ENCODE results near the gene CROCC.
"Not testable (repeated sequence)": the region's sequence is repeated elsewhere in the genome, so short reads cannot be mapped to it uniquely, and the experiment has no call there.

The CROCC gene

DNA sequence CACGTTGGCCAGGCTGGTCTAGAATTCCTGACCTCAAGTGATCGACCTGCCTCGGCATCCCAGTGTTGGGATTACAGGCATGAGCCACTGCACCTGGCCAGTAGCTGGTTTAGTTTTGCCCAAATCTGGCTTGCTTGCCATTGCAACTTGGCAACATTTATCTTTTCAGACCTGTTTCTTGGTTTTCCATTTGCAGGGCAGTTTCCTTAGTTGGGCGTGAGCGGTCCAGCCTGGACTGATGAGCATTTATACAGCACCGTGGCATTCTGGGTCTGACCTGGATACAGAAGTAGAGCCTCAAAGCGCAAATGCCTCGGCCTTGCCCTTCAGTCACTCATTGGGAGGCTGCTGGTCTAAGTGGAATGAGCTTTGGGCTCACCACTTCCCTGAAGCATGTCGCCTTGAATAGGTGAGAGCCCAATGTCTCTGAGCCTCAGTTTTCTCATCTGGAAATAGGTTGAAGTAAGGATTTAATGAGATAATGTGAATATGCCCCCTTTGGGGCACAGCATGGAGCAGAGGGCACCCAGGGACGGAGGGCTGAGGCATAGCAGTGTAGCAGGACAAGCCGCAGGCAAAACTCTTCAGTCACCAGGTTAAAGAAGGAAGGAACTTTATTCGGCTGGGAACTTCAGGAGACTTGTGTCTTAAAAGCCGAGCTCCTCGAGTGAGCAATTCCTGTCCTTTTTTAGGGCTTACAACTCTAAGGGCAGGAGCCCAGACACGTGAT, 2.6 kb upstream of the CROCC start:
- DNase-seq = not testable (repeated sequence)

GRCh38 chr1:16920951-16921350, 780 bp upstream of the CROCC start:
- DNase-seq = no peak

GRCh38 chr1:16922466-16922865, 735 bp downstream of the CROCC start:
- DNase-seq = no peak

DNA sequence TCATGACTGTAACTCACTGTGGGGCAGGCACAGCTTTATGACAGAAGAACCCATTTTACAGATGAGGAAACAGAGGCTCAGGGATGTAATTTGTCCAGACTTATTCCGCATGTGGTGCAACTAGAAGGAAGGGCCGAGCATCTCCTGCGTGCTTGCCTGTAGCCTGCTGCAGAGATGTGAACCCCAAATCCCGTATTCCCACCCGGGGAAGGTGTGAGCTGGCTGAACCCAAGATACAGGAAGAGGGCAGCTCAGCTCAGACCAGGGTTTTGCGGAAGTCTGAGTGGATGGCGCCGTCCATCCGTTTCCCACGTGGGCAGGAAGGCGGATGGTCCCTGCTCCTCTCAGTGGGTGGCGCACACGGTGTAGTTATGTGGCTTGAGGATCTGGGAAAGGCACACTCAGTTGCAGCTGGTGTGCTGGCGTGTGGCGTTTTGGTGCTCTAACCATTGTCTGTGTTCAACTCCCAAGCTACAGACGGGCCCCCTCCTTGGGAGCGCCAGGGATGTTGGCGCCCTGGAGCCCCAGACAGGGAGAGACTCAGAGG, 1.2 kb downstream of the CROCC start:
- no peak for DNase-seq

DNA sequence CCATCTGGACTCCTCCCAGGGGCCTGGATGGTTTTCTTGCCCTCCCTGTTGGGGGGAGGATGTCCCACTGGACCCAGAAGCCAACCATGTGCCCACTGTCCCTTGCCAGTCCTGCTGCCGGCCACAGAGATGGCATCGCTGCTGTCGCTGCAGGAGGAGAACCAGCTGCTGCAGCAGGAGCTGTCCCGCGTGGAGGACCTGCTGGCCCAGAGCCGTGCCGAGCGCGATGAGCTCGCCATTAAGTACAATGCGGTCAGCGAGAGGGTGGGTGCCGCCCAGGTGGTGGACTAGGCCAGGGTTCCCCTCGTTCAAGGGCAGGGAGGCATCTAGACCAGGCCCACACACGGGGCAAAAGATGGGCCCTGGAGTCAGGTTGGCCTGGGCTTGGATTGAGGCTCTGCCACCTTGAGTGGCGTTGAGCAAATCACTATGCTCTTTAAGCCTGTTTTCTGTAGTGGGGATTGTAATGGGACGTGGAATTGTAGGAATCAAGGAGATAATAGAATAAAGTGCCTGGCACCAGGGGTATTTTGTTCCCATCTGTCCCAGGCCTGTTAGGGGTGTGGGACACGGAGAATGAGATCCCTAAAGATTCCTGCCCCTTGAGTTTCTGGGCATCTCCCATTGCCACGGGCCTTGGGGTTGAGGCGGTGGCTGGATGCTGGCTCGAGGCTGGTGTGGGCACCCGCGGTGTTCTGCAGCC, 2.6 kb downstream of the CROCC start:
- no peak for DNase-seq

DNA sequence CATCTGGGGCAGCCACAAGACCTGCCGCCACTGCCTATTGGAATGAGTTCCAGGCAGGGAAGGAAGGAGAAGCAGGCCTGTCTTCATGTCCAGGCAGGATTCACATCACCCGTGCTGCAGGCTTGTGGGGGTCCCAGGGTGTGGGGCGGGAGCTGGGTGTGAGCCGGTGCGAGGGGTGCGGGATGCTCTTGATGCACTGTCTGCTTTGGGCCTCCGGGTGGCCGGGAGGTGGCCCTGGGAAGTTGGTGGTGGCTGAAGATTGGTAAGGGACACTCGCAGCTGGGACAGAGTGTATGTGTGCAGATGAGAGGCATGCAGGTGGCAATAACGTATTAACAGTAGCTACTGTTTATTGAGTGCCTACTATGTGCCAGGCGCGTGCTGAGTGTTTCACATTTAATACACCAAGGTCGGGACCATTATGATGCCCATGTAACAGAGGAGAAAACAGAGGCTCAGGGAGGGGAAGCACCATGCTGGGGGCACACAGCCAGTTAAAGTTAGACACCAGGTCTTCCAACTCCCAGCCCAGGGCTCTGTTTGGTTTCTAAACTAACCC, 3.3 kb downstream of the CROCC start:
- DNase-seq = no peak

GRCh38 chr1:16925635-16926490, 4.1 kb downstream of the CROCC start:
- DNase-seq = no peak

GRCh38 chr1:16926491-16927073, 4.9 kb downstream of the CROCC start:
- DNase-seq = no peak

- no peak for DNase-seq
These were observed 5.5 kb downstream of the CROCC start for GRCh38 chr1:16927256-16927655.

DNA sequence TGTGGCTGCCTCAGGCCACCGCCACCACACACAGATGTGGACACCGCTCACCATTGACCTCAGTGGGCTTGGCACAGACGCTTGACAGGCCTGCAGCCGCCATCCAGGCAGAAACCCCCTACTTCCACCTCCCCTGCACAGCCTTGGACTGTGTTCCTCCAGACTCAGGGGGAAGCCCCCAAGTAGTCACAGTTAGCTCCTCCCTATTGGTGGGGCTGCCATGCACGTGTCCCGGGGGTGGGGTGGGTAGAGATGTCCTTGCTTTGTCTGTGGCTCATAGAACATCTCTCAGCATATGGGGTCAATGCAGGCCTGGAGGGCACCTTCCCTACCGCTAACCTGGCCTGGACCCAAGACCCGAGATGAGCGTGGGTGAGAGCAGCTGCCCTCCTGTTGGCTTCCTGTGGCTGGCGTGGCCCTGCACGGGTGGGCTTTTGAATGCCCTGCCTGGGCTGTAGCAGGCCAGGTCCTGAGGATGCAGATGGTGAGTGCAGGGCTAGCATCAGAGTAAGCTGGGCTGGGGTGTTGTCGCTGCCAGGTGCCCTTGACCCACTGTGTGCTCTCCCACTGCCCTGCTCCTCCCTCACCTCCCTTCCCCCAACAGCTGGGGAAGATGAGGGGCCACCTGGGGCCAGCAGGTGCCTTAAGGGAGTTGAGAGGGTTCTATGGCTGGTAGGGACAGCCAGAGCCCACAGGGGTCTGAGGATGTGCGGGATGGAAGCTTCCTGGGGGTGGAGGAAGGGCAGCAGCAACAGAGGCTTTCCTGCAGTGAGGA, 6.2 kb downstream of the CROCC start:
- no peak for DNase-seq

- not testable (repeated sequence) for DNase-seq
These were observed 7.7 kb downstream of the CROCC start for GRCh38 chr1:16929146-16930041.

- DNase-seq = not testable (repeated sequence)
These were observed 9.6 kb downstream of the CROCC start for GRCh38 chr1:16931206-16931934.

DNA sequence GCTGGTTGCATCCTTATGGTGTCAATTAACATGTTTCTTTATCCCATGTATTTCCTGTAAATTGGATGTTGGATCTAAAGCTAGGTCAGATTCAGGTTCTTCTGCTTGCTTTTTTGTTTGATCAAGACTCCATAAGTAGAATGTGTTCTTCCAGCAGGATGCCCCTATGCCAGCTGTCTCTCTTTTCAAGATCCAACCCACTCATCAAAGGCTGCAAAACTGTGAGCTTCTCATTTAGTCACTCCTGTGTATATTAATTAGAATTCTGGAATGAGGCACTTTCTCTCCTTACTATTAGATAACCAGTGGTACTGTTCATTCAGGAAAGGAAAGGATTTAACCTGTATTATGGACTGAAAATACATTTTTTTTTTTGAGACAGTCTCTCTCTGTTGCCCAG, 12.2 kb downstream of the CROCC start:
- not testable (repeated sequence) for DNase-seq

GRCh38 chr1:16936580-16936979, 14.8 kb downstream of the CROCC start:
- not testable (repeated sequence) for DNase-seq

GRCh38 chr1:16938351-16939321, 16.9 kb downstream of the CROCC start:
- DNase-seq = no peak

DNA sequence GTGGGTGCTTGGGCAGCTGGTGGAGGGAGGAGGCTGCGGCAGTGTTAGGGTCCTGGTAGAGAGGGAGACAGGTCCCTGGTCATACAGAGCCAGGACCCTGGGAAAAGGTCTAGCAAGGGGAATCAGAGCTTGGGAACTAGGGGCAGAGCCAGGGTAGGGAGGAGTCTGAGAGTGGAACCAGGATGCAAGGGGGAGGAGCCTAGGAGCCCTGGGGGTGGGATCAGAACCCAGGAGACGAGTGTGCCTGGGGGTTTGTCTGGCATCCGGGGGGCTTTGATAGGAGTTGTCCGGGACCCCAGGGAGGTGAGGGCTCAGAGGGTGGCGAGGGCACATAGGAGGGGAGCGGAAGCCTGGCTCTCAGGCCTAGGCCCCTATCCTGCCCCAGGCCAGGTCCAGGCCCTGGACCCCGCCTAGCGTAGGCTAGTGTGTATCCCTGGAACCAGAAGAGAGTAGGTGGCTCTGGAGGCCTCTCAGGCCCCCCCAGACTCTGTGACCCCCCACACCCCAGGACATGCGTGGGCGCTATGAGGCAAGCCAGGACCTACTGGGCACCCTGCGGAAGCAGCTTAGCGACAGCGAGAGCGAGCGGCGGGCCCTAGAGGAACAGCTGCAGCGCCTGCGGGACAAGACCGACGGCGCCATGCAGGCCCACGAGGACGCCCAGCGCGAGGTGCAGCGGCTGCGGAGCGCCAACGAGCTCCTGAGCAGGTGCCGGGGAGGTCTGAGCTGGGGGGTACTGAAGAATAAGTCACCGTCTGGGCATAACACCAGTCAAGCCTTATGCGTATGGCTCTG, 17.9 kb downstream of the CROCC start:
- not testable (repeated sequence) for DNase-seq

DNA sequence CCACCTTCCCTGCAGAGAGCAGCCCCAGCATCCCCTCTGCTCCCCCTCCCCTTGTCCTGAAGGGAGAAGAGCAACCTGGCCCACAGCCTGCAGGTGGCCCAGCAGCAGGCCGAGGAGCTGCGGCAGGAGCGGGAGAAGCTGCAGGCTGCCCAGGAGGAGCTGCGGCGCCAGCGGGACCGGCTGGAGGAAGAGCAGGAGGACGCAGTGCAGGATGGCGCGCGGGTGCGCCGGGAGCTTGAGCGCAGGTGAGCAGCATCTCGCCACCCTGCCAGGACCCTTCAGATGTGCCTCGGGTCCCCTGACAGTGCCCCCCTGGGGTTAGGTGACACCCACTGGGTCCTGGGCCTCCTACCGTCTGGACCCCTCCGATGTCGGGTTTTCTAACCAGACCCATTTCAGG, 22.3 kb downstream of the CROCC start:
- no peak for DNase-seq

DNA sequence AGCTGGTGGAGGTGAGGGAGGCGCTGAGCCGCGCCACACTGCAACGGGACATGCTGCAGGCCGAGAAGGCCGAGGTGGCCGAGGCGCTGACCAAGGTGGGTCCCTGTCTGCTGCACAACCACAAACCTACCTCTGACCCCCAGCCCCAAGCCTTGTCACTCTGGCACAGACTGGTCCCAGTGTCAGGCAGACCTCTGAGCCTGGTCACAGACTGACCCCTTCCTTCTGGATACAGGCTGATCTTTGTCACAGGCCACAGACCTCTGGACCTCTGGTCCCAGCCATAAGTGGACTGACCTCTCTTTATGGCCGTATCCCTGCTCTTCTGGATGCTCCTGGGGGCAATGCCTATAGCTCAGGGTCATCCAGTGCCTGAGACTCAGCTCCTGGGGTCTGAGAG, 23.8 kb downstream of the CROCC start:
- DNase-seq = not testable (repeated sequence)
